ENCODE data around the gene GALM. TPM values are rescaled to one million over a fixed set of nuclear protein-coding genes. Genes with fewer than 3 reads are reported as not detected.

GALM gene
- total and polyA plus RNA-seq, 2 of the 13 experiments (the other 11 are each of a cell fraction or from before 2014, with no cell fraction given): 65.5 to 90.0 TPM

- TF ChIP-seq, protein P1, sequence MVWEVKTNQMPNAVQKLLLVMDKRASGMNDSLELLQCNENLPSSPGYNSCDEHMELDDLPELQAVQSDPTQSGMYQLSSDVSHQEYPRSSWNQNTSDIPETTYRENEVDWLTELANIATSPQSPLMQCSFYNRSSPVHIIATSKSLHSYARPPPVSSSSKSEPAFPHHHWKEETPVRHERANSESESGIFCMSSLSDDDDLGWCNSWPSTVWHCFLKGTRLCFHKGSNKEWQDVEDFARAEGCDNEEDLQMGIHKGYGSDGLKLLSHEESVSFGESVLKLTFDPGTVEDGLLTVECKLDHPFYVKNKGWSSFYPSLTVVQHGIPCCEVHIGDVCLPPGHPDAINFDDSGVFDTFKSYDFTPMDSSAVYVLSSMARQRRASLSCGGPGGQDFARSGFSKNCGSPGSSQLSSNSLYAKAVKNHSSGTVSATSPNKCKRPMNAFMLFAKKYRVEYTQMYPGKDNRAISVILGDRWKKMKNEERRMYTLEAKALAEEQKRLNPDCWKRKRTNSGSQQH (CRISPR knock-in tag; IDR thresholded peaks at IDR 0.05; ENCODE audit: low read depth): 0 out of 2 replicates have a peak, but pooled peaks have one; percentile 13
- TF ChIP-seq, protein P2, sequence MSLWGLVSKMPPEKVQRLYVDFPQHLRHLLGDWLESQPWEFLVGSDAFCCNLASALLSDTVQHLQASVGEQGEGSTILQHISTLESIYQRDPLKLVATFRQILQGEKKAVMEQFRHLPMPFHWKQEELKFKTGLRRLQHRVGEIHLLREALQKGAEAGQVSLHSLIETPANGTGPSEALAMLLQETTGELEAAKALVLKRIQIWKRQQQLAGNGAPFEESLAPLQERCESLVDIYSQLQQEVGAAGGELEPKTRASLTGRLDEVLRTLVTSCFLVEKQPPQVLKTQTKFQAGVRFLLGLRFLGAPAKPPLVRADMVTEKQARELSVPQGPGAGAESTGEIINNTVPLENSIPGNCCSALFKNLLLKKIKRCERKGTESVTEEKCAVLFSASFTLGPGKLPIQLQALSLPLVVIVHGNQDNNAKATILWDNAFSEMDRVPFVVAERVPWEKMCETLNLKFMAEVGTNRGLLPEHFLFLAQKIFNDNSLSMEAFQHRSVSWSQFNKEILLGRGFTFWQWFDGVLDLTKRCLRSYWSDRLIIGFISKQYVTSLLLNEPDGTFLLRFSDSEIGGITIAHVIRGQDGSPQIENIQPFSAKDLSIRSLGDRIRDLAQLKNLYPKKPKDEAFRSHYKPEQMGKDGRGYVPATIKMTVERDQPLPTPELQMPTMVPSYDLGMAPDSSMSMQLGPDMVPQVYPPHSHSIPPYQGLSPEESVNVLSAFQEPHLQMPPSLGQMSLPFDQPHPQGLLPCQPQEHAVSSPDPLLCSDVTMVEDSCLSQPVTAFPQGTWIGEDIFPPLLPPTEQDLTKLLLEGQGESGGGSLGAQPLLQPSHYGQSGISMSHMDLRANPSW (CRISPR knock-in tag; IDR thresholded peaks at IDR 0.05; ENCODE audit: borderline replicate concordance): no peak
- no peak for TF ChIP-seq HNRNPK (IDR thresholded peaks at IDR 0.05; ENCODE audit: low read depth, low read length, poor library complexity, severe bottlenecking)
- TF ChIP-seq EED (CRISPR knock-in tag; IDR thresholded peaks at IDR 0.05): no peak
- TF ChIP-seq ZNF883 (CRISPR knock-in tag; IDR thresholded peaks at IDR 0.05; ENCODE audit: not compliant biosample characterization): peak; percentile 85
- TF ChIP-seq ZSCAN25 (CRISPR knock-in tag; IDR thresholded peaks at IDR 0.05): peak; percentile 25; the same call in 1 of the 2 replicates
- peak; percentile 92 for TF ChIP-seq IKZF4 (CRISPR knock-in tag; IDR thresholded peaks at IDR 0.05; ENCODE audit: borderline replicate concordance, low read depth, not compliant biosample characterization)
- peak; percentile 88 for TF ChIP-seq HIVEP1 (CRISPR knock-in tag; IDR thresholded peaks at IDR 0.05)
- peak; percentile 92 for TF ChIP-seq ZFY (CRISPR knock-in tag; IDR thresholded peaks at IDR 0.05)
- TF ChIP-seq ZSCAN9 (CRISPR knock-in tag; IDR thresholded peaks at IDR 0.05; ENCODE audit: borderline replicate concordance): peak; percentile 49; the same call in 1 of the 2 replicates
- TF ChIP-seq PLRG1 (conservative IDR thresholded peaks at IDR 0.05): no peak
- TF ChIP-seq, protein P3, sequence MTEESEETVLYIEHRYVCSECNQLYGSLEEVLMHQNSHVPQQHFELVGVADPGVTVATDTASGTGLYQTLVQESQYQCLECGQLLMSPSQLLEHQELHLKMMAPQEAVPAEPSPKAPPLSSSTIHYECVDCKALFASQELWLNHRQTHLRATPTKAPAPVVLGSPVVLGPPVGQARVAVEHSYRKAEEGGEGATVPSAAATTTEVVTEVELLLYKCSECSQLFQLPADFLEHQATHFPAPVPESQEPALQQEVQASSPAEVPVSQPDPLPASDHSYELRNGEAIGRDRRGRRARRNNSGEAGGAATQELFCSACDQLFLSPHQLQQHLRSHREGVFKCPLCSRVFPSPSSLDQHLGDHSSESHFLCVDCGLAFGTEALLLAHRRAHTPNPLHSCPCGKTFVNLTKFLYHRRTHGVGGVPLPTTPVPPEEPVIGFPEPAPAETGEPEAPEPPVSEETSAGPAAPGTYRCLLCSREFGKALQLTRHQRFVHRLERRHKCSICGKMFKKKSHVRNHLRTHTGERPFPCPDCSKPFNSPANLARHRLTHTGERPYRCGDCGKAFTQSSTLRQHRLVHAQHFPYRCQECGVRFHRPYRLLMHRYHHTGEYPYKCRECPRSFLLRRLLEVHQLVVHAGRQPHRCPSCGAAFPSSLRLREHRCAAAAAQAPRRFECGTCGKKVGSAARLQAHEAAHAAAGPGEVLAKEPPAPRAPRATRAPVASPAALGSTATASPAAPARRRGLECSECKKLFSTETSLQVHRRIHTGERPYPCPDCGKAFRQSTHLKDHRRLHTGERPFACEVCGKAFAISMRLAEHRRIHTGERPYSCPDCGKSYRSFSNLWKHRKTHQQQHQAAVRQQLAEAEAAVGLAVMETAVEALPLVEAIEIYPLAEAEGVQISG (CRISPR knock-in tag; IDR thresholded peaks at IDR 0.05): peak; percentile 85
- TF ChIP-seq ZNF816 (CRISPR knock-in tag; IDR thresholded peaks at IDR 0.05; ENCODE audit: borderline replicate concordance): no peak; the same call in 1 of the 2 replicates
- TF ChIP-seq KLF13 (CRISPR knock-in tag; IDR thresholded peaks at IDR 0.05): peak; percentile 45; the same call in 1 of the 2 replicates
- peak; percentile 99 for TF ChIP-seq IRF2 (CRISPR knock-in tag; IDR thresholded peaks at IDR 0.05)
- TF ChIP-seq HOXA7 (CRISPR knock-in tag; IDR thresholded peaks at IDR 0.05): no peak
- no peak for TF ChIP-seq SKI (IDR thresholded peaks at IDR 0.05; ENCODE audit: partially characterized antibody)
- no peak for TF ChIP-seq ZNF460 (CRISPR knock-in tag; IDR thresholded peaks at IDR 0.05; ENCODE audit: borderline replicate concordance)
- no peak for TF ChIP-seq ZBTB10 (CRISPR knock-in tag; IDR thresholded peaks at IDR 0.05; ENCODE audit: borderline replicate concordance)
- TF ChIP-seq NR1H2 (CRISPR knock-in tag; IDR thresholded peaks at IDR 0.05; ENCODE audit: borderline replicate concordance, low read depth): no peak
Measured at GRCh38 chr2:38665854-38666555, at the start of gene GALM (continued).

Measured in HepG2 (cell line).